OCI-LY7 (cell line): ENCODE results near the gene MICAL3. TPM values are rescaled to one million over a fixed set of nuclear protein-coding genes. Genes with fewer than 3 reads are reported as not detected.
A peak's percentile ranks its signal among the peaks of the same experiment; 100 is the strongest.

ENCODE experiments used
- BruUV-seq: library from RNA; stranded (reverse); fragments of 400-500 nt; replicated peaks from 2 replicates; lab custom pipeline; 2021; lab: Mats Ljungman, UMichigan
- CTCF ChIA-PET: fragments of 300-600 bp; sonication (Branson Sonifier 250); formaldehyde crosslinking; loops from one replicate; lab custom pipeline; 2022; ENCODE audit warnings: antibody characterized with exemption; ENCODE audit not compliant: unreplicated experiment; lab: Charles Lee
- POLR2A ChIA-PET: fragments of 300-600 bp; sonication (Branson Sonifier 250); formaldehyde crosslinking; loops from one replicate; lab custom pipeline; 2022; ENCODE audit warnings: antibody characterized with exemption; lab: Charles Lee
- DNase-seq: peaks from one replicate; pipeline ENCODE4 v3.0.0-alpha.2; 2015; ENCODE audit warnings: low spot score
- H2AFZ ChIP-seq: fragments of 200-600 bp; sonication (generic), shearing (Covaris generic); 2 replicates; pipeline ENCODE4 v1.6.1; 2014; ENCODE audit warnings: mild to moderate bottlenecking, antibody characterized with exemption, low read length, moderate library complexity
- H3K27ac ChIP-seq: fragments of 200-600 bp; sonication (generic); 2 replicates; pipeline ENCODE4 v1.5.1; 2014; ENCODE audit warnings: mixed run types, low read depth, mild to moderate bottlenecking, moderate library complexity, low read length, inconsistent platforms; ENCODE audit not compliant: poor library complexity, severe bottlenecking
- H3K36me3 ChIP-seq: fragments of 200-600 bp; sonication (generic); 2 replicates; pipeline ENCODE4 v1.6.1; 2014; ENCODE audit warnings: mild to moderate bottlenecking, antibody characterized with exemption, low read length, moderate library complexity, mixed read lengths; ENCODE audit not compliant: insufficient read depth
- H3K4me1 ChIP-seq: fragments of 200-600 bp; sonication (generic); 2 replicates; pipeline ENCODE4 v1.5.1; 2014; ENCODE audit warnings: mild to moderate bottlenecking, low read length; ENCODE audit not compliant: insufficient read depth, poor library complexity, severe bottlenecking
- H3K4me2 ChIP-seq: fragments of 200-600 bp; sonication (generic); 2 replicates; pipeline ENCODE4 v1.6.1; 2014; ENCODE audit warnings: mild to moderate bottlenecking, low read length
- H3K4me3 ChIP-seq: fragments of 200-600 bp; sonication (generic); 2 replicates; pipeline ENCODE4 v1.5.1; 2014; ENCODE audit warnings: mild to moderate bottlenecking, low read depth, low read length; ENCODE audit not compliant: poor library complexity, severe bottlenecking
- H3K79me2 ChIP-seq: fragments of 200-600 bp; sonication (generic); 2 replicates; pipeline ENCODE4 v1.6.1; 2016; ENCODE audit warnings: low read depth, mild to moderate bottlenecking, low read length, moderate library complexity, mixed read lengths; ENCODE audit not compliant: insufficient read depth
- H3K9me2 ChIP-seq: fragments of 200-600 bp; sonication (generic); 2 replicates; pipeline ENCODE4 v1.6.1; 2016; ENCODE audit warnings: mild to moderate bottlenecking, low read length, mixed read lengths; ENCODE audit not compliant: insufficient read depth
- H3K9me3 ChIP-seq: fragments of 200-600 bp; sonication (generic); 2 replicates; pipeline ENCODE4 v1.6.1; 2014; ENCODE audit warnings: mild to moderate bottlenecking, mixed run types, low read length, mixed read lengths
- H4K20me1 ChIP-seq: fragments of 200-600 bp; sonication (generic); 2 replicates; pipeline ENCODE4 v1.6.1; 2014; ENCODE audit warnings: mild to moderate bottlenecking, antibody characterized with exemption, low read length, moderate library complexity, mixed read lengths; ENCODE audit not compliant: insufficient read depth
- EZH2phosphoT487 ChIP-seq: fragments of 200-600 bp; sonication (generic); IDR thresholded peaks from 2 replicates; pipeline ENCODE4 v1.6.1; 2018; ENCODE audit warnings: low read depth, borderline replicate concordance, mild to moderate bottlenecking, mixed run types, antibody characterized with exemption, low read length, moderate library complexity, mixed read lengths
- intact Hi-C: fragments of 100-400 bp; cut with micrococcal nuclease; formaldehyde crosslinking; loops from one replicate; pipeline ENCODE4 v1.10.0; 2022; ENCODE audit not compliant: unreplicated experiment
- total RNA-seq, 2 experiments: library from RNA; depleted of rRNA in 1 of 2; stranded (reverse); fragments of >200 nt in 1 of 2; shearing (Covaris generic) in 1 of 2; gene quantifications; 2 replicates each; pipeline ENCODE4 v1.2.3, GENCODE V29; 2014 to 2022
- TF ChIP-seq, protein P1 (sequence below): fragments of 200-600 bp; sonication (generic); conservative IDR thresholded peaks from 2 replicates; pipeline ENCODE4 v1.5.1; 2014; ENCODE audit warnings: mild to moderate bottlenecking, antibody characterized with exemption, low read length, moderate library complexity, mixed read lengths

MICAL3 gene
- total RNA-seq, 2 experiments from 2014 or later = 80.9 to 210 TPM

DNA sequence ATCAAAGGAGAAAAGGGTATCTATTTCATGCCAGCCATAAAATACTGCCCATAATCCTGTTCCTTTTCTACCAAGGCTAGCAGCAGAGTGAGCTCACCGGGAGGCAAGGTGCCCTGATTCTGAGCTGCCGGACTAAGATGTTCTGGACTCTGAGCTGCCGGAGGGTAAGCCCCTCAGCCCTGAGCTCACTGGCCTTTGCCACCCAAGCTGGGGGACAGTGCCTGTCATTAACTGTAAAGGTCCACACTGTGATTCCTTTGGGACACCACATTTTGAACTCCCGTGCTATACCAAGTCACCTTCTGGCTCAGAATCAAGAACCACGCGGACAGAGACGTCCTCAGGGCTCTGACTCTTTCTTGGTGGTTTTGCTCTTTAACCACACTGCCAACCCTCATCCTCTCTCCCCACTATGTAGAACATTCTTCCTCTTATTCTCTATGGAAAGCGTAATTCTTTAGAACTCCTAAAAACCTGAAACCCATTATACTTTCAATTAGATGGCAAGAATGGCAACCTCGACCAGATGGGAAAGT lies 161.6 kb downstream of the MICAL3 start:
- H3K4me2 ChIP-seq = no peak overlapping the region
- H3K4me3 ChIP-seq = no peak overlapping the region
- H3K9me2 ChIP-seq = no peaks in the 10 kb centered on the region
- H4K20me1 ChIP-seq = no peaks in the 10 kb centered on the region
- H3K79me2 ChIP-seq = no peaks in the 10 kb centered on the region
- H3K4me1 ChIP-seq = no peaks in the 10 kb centered on the region
- H3K27ac ChIP-seq = no peak overlapping the region
- ChIA-PET CTCF (no interaction called here), POLR2A (interaction anchor here (0.6 kb wide), 1 partner anchor 101 kb away, joined by 3 read pairs; no protein-coding TSS in a partner anchor)
- no peaks in the 10 kb centered on the region for H3K9me3 ChIP-seq
- intact Hi-C loops = no loop called here
- DNase-seq = no peak
- H2AFZ ChIP-seq = no peak overlapping the region
- TF ChIP-seq EZH2phosphoT487 = no peak
- TF ChIP-seq, protein P1, sequence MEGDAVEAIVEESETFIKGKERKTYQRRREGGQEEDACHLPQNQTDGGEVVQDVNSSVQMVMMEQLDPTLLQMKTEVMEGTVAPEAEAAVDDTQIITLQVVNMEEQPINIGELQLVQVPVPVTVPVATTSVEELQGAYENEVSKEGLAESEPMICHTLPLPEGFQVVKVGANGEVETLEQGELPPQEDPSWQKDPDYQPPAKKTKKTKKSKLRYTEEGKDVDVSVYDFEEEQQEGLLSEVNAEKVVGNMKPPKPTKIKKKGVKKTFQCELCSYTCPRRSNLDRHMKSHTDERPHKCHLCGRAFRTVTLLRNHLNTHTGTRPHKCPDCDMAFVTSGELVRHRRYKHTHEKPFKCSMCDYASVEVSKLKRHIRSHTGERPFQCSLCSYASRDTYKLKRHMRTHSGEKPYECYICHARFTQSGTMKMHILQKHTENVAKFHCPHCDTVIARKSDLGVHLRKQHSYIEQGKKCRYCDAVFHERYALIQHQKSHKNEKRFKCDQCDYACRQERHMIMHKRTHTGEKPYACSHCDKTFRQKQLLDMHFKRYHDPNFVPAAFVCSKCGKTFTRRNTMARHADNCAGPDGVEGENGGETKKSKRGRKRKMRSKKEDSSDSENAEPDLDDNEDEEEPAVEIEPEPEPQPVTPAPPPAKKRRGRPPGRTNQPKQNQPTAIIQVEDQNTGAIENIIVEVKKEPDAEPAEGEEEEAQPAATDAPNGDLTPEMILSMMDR = no peak
- BruUV-seq = TSS peak; percentile 44
- peaks cover 96% of the 10 kb centered on the region for H3K36me3 ChIP-seq

DNA sequence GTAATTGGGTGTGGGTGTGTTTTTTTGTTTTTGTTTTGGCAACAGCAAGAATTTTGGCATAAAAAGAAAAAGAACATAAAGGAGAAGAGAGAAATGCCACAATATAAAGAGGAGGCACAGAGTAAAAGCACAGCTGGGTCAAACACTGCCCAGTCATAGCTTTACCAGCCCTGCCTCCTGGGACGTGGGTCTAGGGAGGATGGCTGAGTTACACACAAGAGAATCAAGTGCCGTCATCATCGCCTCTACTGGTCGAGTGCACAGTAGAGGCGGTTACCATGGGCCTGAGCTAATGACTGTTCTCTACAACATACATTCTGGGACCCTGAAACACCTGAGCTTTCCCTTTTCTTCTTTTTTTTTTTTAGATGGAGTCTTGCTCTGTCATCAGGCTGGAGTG lies 162.5 kb downstream of the MICAL3 start:
- Histone ChIP-seq H3K4me1 (no peaks in the 10 kb centered on the region), H3K9me2 (no peaks in the 10 kb centered on the region), H4K20me1 (no peaks in the 10 kb centered on the region), H3K27ac (no peak overlapping the region), H3K36me3 (peaks cover 96% of the 10 kb centered on the region), H3K79me2 (no peaks in the 10 kb centered on the region), H3K9me3 (no peaks in the 10 kb centered on the region), H2AFZ (no peak overlapping the region), H3K4me3 (no peak overlapping the region), H3K4me2 (no peak overlapping the region)
- intact Hi-C loops = no loop called here
- TF ChIP-seq EZH2phosphoT487 = no peak
- TF ChIP-seq, protein P1 = no peak
- BruUV-seq = no TSS peak
- no peak for DNase-seq
- ChIA-PET CTCF (no interaction called here), POLR2A (interaction anchor here (0.6 kb wide), 2 partner anchors 23 to 90 kb away, joined by 3 read pairs; no protein-coding TSS in a partner anchor)

DNA sequence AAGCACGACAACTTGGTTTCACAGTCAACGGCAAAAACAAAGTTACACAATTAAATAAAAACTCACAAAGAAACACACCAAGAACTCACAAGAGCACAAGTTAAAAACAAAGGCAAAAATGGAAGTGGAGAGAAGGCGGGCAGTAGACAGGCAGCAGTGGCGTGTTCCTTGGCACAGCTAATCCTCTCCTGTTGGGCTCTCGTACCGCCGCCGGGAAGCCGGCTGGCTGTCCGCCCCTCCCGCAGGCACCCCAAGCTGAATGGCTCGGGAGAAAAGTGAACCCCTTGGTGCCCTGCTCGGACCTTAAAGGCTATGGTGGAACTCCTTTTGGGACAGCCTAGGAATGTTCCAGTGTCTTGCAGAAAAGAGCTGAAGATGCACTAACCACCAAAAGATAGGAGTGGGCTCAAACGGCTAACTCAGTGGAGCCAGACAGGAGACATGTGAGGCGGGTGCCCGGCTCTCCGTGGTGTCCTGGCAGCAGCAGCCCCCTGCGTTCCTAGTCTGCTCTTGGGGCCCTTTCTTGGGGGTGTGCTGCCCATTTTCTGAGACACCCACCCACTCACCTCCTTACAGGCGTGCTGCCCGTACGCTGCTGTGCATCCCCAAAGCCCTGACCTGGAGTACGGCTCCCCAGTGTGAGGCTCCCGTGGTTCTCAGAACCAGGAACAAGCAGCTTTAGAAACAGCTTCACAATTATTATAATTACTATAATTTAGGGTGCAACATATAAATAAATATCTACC lies 164.0 kb downstream of the MICAL3 start:
- no peak overlapping the region for H2AFZ ChIP-seq
- H3K4me2 ChIP-seq = no peak overlapping the region
- peaks cover 92% of the 10 kb centered on the region for H3K36me3 ChIP-seq
- no peaks in the 10 kb centered on the region for H3K79me2 ChIP-seq
- DNase-seq = no peak
- H3K9me2 ChIP-seq = no peaks in the 10 kb centered on the region
- no peak overlapping the region for H3K4me3 ChIP-seq
- H3K4me1 ChIP-seq = no peaks in the 10 kb centered on the region
- no peaks in the 10 kb centered on the region for H4K20me1 ChIP-seq
- TF ChIP-seq, protein P1 = no peak
- TF ChIP-seq EZH2phosphoT487 = no peak
- intact Hi-C loops = no loop called here
- CTCF ChIA-PET = no interaction called here
- H3K9me3 ChIP-seq = no peaks in the 10 kb centered on the region
- POLR2A ChIA-PET = interaction anchor here (0.7 kb wide), 1 partner anchor 28 kb away, joined by 3 read pairs; no protein-coding TSS in a partner anchor
- no peak overlapping the region for H3K27ac ChIP-seq
- no TSS peak for BruUV-seq
